WI38 (cell line): Measurements from ENCODE around the gene PCARE.

Experiments used
- H3K4me3 ChIP-seq: 2 replicates; pipeline ENCODE4 v1.5.1; 2011; ENCODE audit warnings: low read depth, mild to moderate bottlenecking, control low read depth, low read length
- CTCF ChIP-seq: IDR thresholded peaks from 2 replicates; pipeline ENCODE4 v1.5.1; 2012; ENCODE audit warnings: low read depth, mild to moderate bottlenecking, control low read depth, low read length

Gene PCARE

DNA sequence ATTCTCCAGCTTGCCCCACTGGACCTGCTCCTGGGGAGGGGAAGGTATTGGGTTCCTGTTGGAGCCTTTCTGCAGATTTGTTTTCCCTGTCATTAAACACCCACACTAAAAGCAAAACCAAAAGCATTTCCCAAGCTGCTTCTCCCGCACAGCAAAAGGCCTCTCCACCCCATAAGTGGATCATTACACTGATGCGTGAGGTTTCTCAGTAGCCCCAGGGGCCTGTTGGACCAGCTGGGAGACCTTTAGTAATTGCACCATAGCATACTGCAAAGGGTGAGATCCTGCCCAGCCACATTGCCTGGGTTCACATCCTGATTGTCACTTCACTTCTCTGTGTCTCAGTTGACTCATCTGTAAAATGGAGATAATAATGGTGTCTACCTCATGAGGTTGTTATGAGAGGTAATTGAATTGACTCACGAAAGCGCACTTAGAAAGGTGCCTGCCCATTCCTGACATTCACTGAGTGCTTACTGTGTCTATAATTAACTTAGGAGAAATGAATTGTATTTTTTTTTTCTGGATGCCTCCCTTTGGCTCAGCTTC lies 49.4 kb downstream of the PCARE start:
- H3K4me3 ChIP-seq, result no peak overlapping the region
- TF ChIP-seq CTCF, result no peak

GRCh38 chr2:29023188-29023587 lies 51.1 kb downstream of the PCARE start:
- TF ChIP-seq CTCF, result no peak
- no peak overlapping the region for H3K4me3 ChIP-seq

- no peak for TF ChIP-seq CTCF
- H3K4me3 ChIP-seq, result no peak overlapping the region
Measured at GRCh38 chr2:29022679-29023078, 51.6 kb downstream of the PCARE start.

GRCh38 chr2:29021886-29022285 lies 52.4 kb downstream of the PCARE start:
- H3K4me3 ChIP-seq, result no peak overlapping the region
- no peak for TF ChIP-seq CTCF

DNA sequence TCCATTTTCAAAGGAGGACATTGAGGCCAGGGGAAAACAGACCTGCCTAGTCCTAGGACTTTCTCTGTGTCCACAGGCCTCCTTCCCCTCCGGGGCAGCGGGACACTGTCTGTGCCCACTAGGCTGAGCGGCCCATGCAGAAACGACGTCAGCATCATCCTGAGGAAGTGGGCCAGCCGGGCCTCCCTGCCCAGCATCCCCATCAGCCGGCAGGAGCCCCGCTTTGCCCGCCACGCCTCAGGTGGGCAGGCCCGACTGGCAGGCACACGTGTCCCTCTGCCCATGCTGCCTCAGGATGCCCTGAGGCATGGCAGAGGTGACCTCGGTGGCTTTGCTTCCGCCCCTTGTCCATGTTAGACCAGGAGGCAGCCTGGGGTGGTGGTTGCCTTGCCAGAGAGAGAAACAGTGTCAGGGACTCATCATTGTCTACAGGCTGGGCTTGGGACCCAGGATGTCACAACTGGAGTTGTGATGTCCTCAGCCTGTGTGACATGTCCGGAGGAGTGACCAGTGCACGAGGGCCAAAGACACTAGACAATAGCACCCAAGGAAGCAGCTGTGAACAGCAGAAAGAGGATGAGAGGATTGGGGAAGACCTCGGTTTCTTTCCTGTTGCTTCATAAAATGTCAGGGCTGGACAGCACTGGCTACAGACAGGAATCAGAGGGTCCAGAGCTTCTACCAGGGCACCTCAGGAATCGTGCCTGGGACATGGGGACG lies 56.4 kb downstream of the PCARE start:
- no peak for TF ChIP-seq CTCF
- H3K4me3 ChIP-seq, result no peak overlapping the region

DNA sequence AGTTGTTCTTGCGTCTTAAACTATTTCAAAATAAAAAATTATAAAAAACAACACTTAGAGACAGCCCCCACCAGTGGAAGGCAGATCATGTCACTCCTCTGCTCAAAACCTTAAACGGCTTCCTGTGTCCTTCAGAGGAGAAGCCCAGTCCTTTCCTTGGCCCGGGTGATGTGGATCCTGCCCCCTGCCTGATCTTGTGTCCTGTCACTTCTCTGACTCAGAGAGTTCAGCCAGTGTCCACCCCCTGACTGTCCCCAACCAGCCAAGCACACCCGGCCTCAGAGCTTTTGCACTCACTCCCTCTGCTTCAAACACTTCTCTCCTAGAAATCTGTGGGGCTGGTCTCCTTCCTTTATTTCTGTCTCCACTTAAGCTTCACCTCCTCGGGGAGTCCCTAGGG lies 57.8 kb downstream of the PCARE start:
- TF ChIP-seq CTCF, result no peak
- H3K4me3 ChIP-seq, result no peak overlapping the region

DNA sequence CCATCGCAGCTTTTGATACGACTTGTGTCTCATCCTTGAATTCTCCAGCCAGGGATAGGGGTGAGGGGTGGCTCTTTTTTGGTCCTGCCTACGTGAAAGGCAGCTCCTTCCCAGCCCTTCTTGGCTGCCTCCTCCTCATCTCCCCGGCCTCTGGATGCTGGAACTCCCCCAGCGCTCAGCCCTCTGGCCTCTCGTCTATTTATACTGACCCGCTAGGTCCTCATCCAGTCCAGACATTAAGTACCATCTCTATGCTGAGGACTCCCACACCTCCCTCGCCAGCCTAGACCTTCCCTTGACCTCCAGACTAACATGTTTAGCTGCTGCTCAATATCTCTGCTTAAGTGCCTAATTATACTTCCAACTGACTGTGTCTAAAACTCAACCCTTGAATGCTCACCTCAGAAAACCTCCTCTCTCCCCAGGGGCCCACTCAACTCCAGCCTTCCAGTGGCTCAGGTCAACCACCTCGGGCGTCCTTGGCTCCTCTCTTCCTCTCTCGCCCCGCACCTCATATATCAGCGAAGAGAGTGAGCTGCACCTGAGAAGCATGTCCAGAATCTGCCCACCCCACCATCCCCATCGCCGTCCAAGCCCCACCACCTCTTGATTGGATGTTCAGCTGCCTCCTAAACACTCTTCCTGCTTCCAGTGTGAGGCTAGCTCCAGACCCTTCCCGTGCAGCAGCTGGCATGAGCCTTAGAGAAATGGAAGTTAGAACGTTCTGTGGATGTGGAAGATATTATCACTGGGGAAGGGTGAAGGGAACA lies 58.4 kb downstream of the PCARE start:
- TF ChIP-seq CTCF, result no peak
- no peak overlapping the region for H3K4me3 ChIP-seq
